ENCODE results near the gene CFAP299.

Gene CFAP299

DNA sequence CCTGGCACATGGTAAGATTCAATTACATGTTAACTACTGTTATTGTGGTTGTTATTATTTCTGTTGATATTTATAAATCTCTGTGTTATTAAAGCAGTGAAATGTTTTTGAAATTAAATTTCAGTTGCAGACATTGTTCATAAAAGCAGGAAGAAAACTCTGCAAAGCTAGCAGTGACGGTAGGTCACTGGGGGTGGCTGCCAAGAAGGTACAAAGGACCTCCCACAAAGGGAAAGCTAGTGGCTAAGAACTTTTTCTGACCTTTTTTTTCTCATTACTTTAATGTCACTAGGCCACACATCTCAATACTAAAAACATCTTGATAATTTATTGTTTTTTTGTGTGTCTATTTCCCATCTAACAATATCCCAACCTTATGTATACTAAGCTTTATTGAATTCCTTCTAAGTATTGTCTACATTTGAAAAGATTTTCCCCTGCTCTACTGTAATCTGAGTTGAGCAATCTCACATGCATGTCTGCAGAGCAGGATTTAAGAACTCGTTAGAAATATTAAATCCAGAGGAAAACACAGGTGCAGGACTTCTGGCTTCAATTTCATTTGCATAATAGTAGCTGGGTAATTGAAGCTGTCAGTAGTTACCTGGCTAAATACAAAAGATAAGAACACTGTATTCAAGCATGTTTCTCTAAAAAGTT is 197.3 kb downstream of the CFAP299 start:
- no peak for DNase-seq

DNA sequence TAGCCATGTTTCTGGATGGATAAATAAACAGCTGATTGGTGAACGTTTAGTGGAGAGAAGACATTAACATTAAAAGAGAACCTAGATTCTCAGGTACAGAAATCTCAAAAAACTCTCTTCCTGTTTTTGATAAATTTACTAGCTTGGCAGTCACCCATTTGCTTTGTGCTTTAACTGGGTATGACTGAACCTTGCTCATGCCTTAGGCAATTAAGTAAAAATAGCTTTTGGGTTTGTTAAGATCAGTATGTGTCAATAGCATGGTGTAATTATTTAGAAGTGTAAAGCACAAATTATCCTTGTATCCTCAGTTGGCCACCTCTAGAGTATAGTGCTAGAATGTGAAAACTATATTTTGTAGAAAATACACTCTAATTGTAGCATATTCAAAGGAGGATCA is 200.0 kb downstream of the CFAP299 start:
- DNase-seq, result no peak

DNA sequence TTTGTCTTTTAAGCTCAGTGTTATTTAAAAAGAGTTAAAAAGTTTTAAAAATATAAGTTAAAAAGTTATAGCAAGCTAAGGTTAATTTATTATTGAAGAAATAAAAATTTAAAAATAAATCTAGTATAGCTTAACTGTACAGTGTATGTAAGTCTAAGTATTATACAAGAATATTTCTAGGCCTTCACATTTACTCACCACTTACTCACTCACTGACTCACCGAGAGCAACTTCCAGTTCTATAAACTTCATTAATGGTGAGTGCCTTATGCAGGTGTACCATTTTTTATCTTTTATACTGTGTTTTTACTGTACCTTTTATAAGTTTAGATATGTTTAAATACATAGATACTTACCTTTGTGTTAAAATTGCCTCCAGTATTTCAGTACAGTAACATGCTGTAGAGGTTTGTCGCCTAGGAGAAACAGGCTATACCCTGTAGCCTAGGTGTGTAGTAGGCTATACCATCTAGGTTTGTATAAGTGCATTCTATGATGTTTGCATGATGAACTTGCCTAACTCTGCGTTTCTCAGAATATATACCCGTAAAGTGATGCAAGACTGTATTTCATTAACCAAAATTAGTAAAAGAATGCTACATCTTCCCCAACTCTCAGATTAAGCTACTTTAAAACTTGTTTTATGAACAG is 202.9 kb downstream of the CFAP299 start:
- no peak for DNase-seq

DNA sequence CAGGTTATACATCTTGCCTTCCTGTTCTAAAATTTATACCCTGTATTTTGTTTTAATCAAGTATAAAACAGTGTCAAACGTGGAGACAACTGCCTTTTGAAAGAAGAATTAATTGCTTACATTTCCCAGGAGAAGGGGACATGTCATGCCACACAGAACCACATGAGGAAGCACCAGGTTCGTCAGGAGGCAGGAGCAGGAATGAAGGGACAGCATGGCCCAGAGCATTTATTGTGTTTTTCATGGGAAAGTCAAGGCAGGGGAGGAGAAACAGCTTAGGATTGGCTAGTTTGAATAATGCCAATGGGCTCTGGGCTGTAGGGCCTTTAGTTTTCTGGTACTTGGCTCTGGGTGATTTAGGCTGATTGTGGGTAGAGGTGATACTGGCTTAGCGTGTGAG is 203.7 kb downstream of the CFAP299 start:
- DNase-seq, result no peak

DNA sequence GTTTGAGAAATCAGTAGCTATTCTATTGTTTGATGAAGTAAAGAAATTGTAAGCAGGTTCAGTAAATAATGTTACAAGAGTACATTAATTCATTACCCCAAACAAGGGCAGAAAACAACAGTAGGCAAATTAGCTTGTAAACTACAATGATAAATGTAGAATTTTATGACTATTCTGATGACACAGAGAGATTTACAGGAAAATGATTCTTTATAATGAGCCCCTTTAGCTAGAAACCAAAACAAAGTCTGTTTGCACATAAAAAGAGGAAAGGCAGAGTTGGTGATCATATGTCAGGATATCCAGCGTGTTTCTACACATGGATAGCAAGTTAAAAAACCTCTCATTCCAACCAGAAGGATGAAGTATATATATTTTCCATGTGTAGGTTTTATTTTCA is 204.8 kb downstream of the CFAP299 start:
- DNase-seq, result no peak

DNA sequence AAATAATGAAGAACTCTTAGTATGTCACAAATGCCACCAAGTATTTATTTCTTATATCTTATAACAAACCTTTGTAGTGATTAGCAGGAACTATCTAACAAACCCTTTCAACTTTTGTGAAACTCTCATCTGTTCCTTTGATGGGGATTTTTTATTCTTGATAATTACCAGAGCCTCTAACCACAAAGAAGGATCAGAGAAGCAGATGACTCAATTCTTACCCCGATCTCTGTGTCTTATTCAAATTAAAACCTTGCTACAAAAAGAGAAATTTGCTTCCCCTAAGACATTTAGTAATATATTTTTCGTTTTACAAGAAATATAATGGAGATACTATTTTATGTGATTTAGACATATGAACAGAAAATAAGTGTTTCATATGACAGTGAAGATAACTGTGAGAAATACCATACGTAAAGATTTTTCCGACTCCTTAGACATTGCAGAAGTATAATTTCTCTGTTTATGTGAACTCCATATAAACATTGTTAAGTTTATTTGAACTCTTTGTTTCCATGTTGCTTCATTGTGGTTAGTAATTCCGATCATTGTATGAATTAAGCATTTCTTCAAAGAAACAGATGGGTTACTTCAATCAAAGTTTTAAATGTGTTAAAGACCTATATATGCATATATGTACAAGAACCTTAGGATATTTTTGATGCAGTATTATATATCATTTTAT is 205.4 kb downstream of the CFAP299 start:
- DNase-seq, result no peak

DNA sequence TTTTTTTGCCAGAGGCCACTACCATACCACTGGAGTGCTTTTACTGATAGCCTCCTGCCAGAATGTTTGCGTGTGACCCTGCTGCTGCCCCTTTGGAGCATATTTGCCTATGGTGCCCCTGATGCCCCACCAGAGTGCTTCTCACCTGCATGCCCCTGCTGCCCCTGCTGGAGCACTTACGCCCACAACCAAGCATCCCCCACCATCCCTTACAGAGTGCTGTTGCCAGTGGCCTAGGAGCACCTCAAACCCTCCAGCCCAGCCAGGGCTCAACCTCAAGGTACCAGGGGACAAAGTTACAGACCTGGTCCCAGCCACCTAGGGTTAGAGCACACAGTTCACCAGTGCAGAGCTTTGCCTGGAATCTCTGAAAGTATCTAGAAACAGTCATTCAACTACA is 207.2 kb downstream of the CFAP299 start:
- no peak for DNase-seq

DNA sequence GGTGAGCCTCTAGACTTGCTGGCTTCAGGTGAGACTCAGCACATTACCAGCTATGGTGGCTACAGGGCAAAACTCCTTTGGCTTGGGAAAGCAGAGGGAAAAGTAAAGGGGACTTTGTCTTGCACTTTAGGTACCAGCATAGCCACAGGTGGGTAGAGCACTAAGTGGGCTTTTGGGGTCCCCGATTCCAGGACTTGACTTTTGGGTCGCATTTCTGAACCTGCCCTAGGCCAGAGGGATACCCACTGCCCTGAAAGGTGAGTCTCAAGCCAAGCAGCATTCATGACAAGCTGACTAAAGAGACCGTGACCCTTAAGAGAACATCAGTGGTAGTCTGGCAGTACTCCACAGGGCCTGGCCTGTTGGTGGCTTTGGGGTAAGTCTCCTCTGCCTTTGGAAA is 224.8 kb downstream of the CFAP299 start:
- no peak for DNase-seq

DNA sequence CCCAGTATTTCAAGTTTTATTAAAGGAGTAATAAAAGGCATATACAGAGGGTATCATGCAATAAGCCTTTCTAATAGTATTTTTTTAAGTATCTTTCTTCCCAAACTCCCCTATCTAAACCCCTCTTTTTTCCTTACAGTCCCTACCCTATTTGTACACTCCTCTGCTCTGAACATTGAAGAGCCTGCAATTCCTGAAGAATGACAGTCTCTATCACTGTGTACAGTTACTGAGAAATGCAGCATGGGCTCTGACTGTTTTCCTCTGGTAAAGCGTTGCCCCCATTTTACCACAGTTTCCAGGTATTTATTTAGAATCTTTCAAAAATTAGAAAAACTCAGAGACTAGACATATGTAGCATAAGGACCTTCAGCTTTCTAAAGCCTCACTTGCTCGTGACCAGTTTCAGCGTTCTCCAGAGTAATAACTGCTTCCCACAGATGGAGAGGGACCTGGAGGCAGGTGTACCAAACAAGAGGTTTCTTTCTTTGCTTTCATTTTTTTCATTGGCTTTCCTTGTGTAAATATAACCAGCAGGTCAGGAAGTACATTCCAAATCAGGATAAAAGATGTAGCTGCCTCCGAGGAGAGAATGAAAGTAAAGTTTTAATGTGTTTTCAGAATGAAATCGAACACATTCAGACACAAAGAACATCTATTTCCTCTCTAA is 230.8 kb downstream of the CFAP299 start:
- no peak for DNase-seq

DNA sequence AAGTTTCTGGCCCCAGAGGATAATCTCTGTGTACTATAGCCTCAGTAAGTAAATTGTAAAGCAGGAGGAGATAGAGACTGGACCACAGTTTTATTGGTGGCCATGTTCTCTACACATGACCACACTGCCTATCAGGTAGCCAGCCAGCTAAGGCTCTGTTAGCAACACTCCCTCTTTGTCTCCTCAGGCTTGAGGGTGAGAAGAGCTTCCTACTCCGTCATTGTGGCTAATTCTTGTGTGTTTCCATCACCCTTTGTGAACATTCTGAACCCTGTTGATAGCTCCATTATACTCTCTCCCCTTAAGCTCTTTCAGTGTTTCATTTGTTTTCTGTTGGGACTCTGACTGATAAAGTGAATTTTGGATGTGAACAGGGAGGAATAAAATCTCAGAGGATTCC is 233.4 kb downstream of the CFAP299 start:
- no peak for DNase-seq

DNA sequence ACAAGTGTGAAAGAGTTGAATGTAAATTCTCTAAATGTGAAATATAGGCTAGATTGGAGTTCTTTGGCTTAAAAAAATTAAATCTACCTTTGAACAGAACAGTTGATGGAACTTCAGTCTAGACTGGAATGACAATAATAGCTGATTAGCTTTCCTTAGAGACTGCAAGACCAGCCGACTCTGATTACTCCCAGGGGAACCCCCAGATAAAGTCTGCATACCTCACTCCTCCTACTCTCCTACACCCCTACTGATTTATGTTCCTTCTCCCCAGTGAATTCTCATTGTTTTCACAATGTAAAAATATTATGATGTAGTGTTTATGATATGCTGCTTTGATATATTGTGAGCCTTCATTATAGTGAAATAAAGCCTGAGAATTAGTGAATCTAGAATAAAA is 241.3 kb downstream of the CFAP299 start:
- DNase-seq, result no peak

DNA sequence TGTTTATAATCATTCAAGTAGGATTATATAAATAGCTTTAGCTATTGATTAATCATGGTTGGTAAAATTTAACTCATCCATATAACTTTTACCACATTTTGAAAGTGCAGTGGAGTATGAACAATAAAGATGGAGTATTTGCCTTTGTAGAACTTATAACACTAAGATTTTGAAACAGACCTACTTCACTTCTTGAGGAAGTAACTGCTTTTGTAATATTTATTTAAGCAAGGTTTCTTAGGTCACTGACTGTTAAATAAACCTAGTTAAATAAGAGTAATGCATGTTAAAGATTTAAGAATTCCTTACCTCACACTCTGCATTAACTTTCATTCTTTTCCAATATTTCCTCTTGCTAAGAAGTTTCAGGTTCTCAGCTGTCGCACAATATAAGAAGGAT is 242.5 kb downstream of the CFAP299 start:
- DNase-seq, result no peak

DNA sequence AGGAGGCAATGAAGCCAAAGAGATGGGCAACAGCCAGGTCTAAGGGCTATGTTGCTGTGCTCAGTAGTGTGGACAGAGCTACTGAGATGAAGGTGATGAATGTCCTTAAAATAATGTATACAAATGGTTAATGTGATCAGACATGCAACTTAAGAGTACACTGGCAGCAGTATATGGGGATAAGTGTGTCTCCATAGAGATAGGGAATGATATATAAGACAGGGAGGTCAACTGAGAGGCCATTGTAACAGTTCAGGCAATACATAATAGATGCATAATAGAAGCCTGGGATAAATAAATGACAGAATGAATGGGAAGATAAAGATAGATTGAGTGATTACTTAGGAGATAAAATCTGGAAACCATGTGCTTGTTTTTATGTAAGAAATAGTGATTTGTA is 250.0 kb downstream of the CFAP299 start:
- DNase-seq, result no peak

DNA sequence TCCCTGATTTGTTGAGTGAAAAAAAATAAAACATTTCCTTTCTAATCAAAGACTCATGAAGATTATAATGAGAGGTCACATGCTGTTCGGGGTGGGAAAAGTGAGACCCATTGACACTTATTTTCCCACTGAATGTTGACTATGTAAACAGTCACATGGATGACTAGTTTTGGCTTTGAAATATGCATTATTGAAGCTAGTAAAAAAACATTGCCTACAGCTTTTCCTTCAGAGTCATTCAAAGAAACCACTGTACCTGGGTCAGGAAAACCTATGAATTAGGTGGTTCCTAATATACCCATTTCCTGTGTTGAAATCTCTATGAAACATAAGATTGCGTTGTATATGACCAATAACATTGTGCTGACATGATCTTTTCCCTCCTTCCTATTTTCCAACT is 251.2 kb downstream of the CFAP299 start:
- DNase-seq, result no peak

DNA sequence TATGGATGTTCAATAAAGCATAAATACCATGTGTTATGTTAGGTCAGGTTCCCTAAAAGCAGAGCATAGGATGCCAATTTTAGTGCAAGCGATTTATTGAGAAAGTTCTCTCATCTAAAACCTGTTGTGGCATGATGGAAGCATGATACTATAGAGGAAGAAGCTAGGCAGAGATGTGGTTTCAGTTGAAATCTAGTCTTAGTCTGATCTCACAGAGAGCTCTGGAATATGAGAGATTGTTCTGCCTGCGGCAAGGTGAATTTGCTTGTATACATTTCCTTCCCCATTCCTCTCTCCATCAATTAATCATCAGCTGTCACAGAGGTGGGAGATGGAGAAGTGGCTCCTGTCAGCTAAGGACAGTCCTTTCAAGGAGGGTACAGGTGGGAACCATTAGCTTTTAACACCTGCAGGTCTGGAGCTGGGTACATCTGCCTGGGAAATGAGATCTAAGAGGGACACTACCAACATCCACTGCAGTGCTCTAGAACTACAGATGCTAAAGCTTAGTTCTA is 252.4 kb downstream of the CFAP299 start:
- no peak for DNase-seq

DNA sequence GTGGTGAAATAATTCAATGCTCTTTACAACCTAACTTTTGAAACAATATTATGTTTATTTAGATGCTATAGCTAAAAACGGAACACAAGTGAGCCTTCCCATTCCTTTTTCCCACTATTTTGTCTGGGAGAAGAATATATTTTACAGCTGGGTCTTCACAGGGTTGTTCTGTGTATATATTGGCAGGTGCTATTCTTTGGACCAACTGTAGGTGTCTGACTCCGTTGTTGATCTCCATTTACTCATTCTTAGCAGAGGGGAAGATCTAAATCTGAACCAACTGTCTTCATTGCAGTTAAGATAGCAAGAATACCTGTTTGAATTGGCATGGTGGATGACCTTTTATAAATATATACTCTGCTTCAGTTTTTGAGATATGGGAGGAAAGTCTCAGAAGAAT is 257.4 kb downstream of the CFAP299 start:
- no peak for DNase-seq

DNA sequence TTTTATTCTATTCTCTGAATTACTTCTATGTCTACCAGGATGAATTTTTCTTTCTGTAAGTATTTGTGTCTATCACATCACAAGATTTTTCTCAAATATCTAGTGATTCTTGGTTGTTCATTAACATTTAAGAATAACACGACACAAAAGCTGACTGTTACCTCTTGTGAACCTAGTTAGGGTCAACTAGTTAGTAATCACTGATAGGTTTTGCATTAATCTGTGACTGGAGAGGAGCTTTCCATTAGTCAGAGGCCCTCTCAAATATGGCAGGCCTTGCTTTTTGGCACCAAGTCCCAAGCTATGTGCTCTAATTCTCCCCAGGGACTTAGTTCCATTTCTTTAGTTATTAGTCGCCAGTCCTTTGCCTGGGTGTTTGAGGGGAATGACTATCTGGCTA is 259.2 kb downstream of the CFAP299 start:
- no peak for DNase-seq

DNA sequence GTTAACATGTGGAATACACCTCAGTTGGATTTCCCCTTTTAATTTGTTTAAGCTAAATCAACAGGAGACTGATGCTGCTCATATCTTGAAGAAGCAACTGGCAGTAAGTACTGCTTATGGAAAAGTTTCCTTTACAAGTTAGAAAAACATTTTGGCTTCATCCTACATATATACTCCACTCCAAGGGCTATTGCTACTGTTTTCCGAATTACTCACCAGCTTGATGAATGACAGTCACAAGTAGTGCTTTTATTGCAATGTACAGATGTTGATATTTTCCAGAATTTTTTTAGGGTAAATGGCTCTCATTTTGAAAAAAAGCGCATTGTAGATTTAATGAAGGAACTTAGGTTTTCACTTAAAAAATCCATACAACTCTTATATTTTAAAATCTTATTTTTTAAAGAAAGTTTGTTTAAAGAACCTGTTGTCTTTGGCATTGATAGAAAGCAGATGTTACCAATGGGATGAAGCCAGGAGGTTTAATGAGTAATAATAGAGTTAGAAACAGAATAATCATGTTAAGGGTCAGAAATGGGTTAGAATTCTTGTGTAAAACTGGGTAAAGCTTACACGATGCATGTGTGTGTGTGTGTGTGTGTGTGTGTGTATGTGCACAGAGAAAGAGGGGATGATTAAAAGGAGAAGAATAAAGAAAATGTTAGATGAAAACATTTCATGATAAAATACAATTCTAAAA is 272.9 kb downstream of the CFAP299 start:
- DNase-seq, result no peak

DNA sequence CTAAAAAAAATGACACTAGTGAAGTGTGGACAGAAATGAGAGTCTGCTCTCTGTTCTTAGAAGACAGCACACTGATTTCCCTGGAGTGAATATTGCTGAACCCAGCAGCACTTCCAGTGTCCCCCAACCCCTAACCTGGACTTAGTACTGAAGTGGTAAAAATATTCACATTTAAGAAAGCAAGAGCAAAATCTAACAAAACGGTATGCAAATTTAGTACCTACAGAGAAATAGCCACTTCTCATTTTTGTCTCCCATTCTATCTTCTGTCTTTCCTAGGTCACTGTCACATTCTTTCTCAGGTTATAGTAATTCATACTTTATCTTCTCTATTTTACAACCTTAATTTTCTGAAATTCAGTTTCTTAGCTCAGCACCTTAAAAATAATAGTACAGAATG is 274.7 kb downstream of the CFAP299 start:
- DNase-seq, result no peak

DNA sequence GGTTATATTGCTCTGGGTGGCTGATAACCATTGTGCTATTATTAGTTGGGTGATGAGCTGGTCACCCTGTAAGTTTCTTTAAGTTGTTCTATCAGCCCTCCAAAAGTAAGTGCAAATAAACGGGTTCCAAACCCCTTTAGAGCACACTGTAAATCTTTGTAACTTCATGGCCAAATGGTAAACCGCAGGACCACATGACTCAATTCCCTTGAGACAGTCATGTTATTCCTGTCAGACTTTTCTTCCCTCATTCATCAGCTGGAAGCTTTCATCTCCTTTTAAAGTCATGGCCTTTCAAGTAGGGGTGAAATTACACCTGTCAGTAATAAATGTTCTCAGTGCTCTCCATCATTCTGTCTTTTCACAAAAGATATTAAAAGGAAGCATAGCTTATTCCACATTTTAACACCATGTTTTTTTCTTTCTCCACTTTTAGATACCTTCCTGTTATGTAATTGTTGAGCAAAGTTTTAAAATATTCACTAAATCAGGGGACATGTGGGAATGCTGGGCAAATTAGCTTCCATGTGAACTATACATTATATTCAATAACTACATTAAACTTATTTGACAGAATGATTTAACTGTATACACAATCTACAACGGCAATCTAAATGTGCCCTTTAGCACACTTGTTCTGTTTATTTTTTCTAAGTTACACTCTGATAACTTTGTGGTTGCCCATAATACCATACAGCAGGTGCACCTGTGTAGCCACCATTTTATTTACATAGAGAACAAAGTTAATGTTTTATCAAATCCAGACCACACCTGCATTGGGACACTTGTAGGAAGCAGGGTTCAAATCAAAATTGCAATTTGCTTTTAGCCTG is 275.5 kb downstream of the CFAP299 start:
- DNase-seq, result no peak

DNA sequence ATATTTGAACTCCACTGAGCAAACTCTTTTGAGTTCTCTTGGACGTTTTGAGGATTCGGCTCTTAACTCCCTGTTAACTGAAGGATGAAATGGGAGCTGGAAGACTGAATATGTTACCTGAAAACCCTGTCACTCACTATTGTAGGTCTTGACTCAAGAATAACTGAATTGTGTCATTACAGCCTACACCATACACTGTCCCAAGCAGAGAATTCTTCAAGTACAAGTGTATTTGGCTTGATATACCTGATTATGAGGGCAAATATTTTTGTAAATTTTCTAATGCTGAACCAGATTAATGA is 276.1 kb downstream of the CFAP299 start:
- DNase-seq, result no peak

DNA sequence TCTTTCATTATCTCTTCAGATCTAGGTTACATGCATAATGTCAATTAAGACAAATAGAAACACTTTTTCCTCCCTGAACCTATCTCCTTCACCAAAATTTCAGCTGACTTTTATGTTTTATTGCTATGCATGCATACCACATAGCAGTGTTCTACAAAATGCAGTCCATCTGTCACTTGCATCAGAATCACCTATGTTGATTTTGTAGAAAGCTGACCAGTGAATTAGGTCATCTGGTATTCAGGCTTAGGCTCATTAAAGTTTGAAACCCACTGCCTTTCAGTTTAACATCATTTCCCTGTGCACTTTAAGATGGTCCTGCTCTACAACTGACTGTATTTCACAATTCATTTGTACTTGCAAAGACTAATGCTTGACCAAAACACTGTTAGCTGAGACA is 277.9 kb downstream of the CFAP299 start:
- DNase-seq, result no peak

Data from NCI-H446 treated with DMSO at 0.1 percent for 48 hours (cell line).